ENCODE results near the gene DST.

The DST gene

GRCh38 chr6:56538851-56539250 is 103.8 kb downstream of the DST start:
- DNase-seq (ENCODE audit: low read depth in 1 of 2, low spot score in 1 of 2): no peak

- DNase-seq (ENCODE audit: low read depth in 1 of 2, low spot score in 1 of 2): no peak
These were observed 105.4 kb downstream of the DST start for GRCh38 chr6:56537223-56537770.

GRCh38 chr6:56536536-56536935 is 106.2 kb downstream of the DST start:
- DNase-seq (ENCODE audit: low read depth in 1 of 2, low spot score in 1 of 2): no peak

- no peak for DNase-seq (ENCODE audit: low read depth in 1 of 2, low spot score in 1 of 2)
These were observed 107.1 kb downstream of the DST start for GRCh38 chr6:56535626-56536025.

GRCh38 chr6:56534680-56535419 is 107.8 kb downstream of the DST start:
- DNase-seq (ENCODE audit: low read depth in 1 of 2, low spot score in 1 of 2): no peak

- no peak for DNase-seq (ENCODE audit: low read depth in 1 of 2, low spot score in 1 of 2)
These were observed 109.7 kb downstream of the DST start for GRCh38 chr6:56532766-56533551.

- DNase-seq (ENCODE audit: low read depth in 1 of 2, low spot score in 1 of 2): no peak
These were observed 110.7 kb downstream of the DST start for GRCh38 chr6:56531839-56532595.

GRCh38 chr6:56529594-56530191 is 113.0 kb downstream of the DST start:
- DNase-seq (ENCODE audit: low read depth in 1 of 2, low spot score in 1 of 2): no peak

GRCh38 chr6:56528412-56528841 is 114.3 kb downstream of the DST start:
- DNase-seq (ENCODE audit: low read depth in 1 of 2, low spot score in 1 of 2): no peak

GRCh38 chr6:56527934-56528333 is 114.8 kb downstream of the DST start:
- no peak for DNase-seq (ENCODE audit: low read depth in 1 of 2, low spot score in 1 of 2)

- no peak for DNase-seq (ENCODE audit: low read depth in 1 of 2, low spot score in 1 of 2)
These were observed 115.7 kb downstream of the DST start for GRCh38 chr6:56526860-56527544.

- no peak for DNase-seq (ENCODE audit: low read depth in 1 of 2, low spot score in 1 of 2)
These were observed 116.5 kb downstream of the DST start for GRCh38 chr6:56525974-56526789.

- DNase-seq (ENCODE audit: low read depth in 1 of 2, low spot score in 1 of 2): no peak
These were observed 117.6 kb downstream of the DST start for GRCh38 chr6:56524891-56525703.

GRCh38 chr6:56522495-56523270 is 120.0 kb downstream of the DST start:
- DNase-seq (ENCODE audit: low read depth in 1 of 2, low spot score in 1 of 2): no peak

- DNase-seq (ENCODE audit: low read depth in 1 of 2, low spot score in 1 of 2): no peak
These were observed 120.7 kb downstream of the DST start for GRCh38 chr6:56521976-56522375.

- no peak for DNase-seq (ENCODE audit: low read depth in 1 of 2, low spot score in 1 of 2)
These were observed 121.2 kb downstream of the DST start for GRCh38 chr6:56521454-56521853.

GRCh38 chr6:56520218-56520617 is 122.5 kb downstream of the DST start:
- no peak for DNase-seq (ENCODE audit: low read depth in 1 of 2, low spot score in 1 of 2)
